HEK293 (cell line): ENCODE results near the gene SLC38A7.

Experiments
- CTCF ChIP-seq: fragments of 450-650 bp; formaldehyde crosslinking; IDR thresholded peaks from 2 replicates; pipeline ENCODE4 v1.5.1; 2016; ENCODE audit warnings: missing biosample characterization, missing genetic modification characterization
- HOXA7 ChIP-seq: sonication (generic); formaldehyde crosslinking; IDR thresholded peaks from 2 replicates; pipeline ENCODE4 v1.8.1; 2022; ENCODE audit warnings: missing genetic modification reagents, borderline replicate concordance
- KLF10 ChIP-seq: fragments of 450-650 bp; IDR thresholded peaks from 2 replicates; pipeline ENCODE4 v1.5.1; 2018; ENCODE audit warnings: missing biosample characterization, mild to moderate bottlenecking, missing genetic modification characterization
- PBX3 ChIP-seq: sonication (generic); formaldehyde crosslinking; IDR thresholded peaks from 2 replicates; pipeline ENCODE4 v1.8.1; 2022; ENCODE audit warnings: mild to moderate bottlenecking, moderate library complexity, missing genetic modification reagents

GRCh38 chr16:58615280-58615679 lies 69.3 kb downstream of the SLC38A7 start:
- no peak for TF ChIP-seq CTCF (tag by site-specific recombination)
- no peak for TF ChIP-seq PBX3 (CRISPR knock-in tag)
- TF ChIP-seq HOXA7 (CRISPR knock-in tag), result no peak
- no peak for TF ChIP-seq KLF10
